IMR-90 (cell line): ENCODE results near the gene RGS14.
A peak's percentile ranks its signal among the peaks of the same experiment; 100 is the strongest.

Source experiments
- BHLHE40 ChIP-seq: fragments of 150-350 bp; IDR thresholded peaks from 2 replicates; pipeline ENCODE4 v1.6.1; 2016; ENCODE audit warnings: mild to moderate bottlenecking, low read depth, low read length
- CHD1 ChIP-seq: IDR thresholded peaks from 2 replicates; pipeline ENCODE4 v1.6.1; 2012; ENCODE audit warnings: low read depth, low read length, improper control_type of control experiment
- FOS ChIP-seq: fragments of 150-350 bp; IDR thresholded peaks from 2 replicates; pipeline ENCODE4 v1.6.1; 2016; ENCODE audit warnings: low read depth, low read length
- MAFK ChIP-seq: IDR thresholded peaks from 2 replicates; pipeline ENCODE4 v1.6.1; 2012; ENCODE audit warnings: low read depth, low read length, improper control_type of control experiment
- MAZ ChIP-seq: IDR thresholded peaks from 2 replicates; pipeline ENCODE4 v1.6.1; 2012; ENCODE audit warnings: low read depth, mild to moderate bottlenecking, low read length, improper control_type of control experiment, moderate library complexity, borderline replicate concordance
- POLR2A ChIP-seq: IDR thresholded peaks from 2 replicates; pipeline ENCODE4 v1.6.1; 2012; ENCODE audit warnings: mild to moderate bottlenecking, low read depth, low read length
- RAD21 ChIP-seq: IDR thresholded peaks from 2 replicates; pipeline ENCODE4 v1.6.1; 2012; ENCODE audit warnings: low read length, improper control_type of control experiment
- RCOR1 ChIP-seq: IDR thresholded peaks from 2 replicates; pipeline ENCODE4 v1.6.1; 2012; ENCODE audit warnings: mild to moderate bottlenecking, low read length, improper control_type of control experiment; ENCODE audit not compliant: insufficient replicate concordance
- RFX5 ChIP-seq: IDR thresholded peaks from 2 replicates; pipeline ENCODE4 v1.8.0; 2012; ENCODE audit warnings: low read depth, mild to moderate bottlenecking, low read length, moderate library complexity
- SMC3 ChIP-seq: fragments of 150-350 bp; IDR thresholded peaks from 2 replicates; pipeline ENCODE4 v1.6.1; 2016; ENCODE audit warnings: low read depth, mild to moderate bottlenecking, antibody characterized with exemption, low read length, moderate library complexity
- TF ChIP-seq, protein P1 (sequence below): conservative IDR thresholded peaks from 2 replicates; pipeline ENCODE4 v1.5.1; 2012; ENCODE audit warnings: mild to moderate bottlenecking, low read depth, low read length, improper control_type of control experiment
- TF ChIP-seq, protein P2 (sequence below): fragments of 150-350 bp; IDR thresholded peaks from 2 replicates; pipeline ENCODE4 v1.6.1; 2017; ENCODE audit warnings: mild to moderate bottlenecking, antibody characterized with exemption, low read length, low read depth

DNA sequence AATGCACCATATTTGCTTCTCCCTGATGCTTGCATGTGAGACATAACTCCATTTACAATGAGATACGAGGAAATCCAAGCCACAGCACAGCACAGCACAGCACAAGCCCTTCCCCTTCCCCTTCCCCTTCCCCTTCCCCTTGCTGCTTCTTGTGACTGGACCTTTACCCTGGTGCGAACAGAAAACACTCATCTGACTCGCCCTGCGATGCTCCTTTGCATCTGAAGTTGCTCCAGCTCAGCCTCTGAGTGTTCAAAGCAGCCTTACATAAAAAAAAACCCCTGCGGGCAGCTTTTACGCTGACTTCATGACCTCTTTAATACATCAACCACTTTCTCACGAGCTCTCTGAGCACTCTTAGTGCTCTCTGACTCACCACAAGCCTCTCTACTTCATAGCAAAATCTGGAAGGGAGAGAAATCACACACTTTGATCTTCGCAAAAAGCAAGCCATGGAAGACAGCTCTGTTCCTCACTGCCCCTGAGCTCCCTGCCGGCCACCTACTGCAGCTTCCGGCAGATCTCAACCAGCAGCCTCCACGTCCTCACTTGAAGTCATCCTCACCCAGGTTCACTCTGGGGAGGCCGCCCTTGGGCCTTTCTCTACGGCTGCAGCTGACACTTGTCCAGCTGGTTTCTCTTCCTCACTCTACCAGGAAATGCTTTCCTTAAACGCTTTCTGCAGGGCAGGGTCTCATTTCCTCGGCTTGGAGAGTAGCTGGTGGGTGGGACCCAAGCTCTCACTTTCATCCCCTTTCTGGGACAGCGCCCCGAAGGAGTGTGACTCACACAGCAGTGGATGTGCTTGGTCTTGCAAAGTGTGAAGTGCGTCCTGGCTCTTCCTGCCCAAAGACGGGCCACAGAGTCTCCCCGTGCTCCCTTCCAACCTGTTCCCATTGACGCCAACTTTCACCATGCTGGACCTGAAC lies 31.8 kb downstream of the RGS14 start:
- TF ChIP-seq, protein P1, sequence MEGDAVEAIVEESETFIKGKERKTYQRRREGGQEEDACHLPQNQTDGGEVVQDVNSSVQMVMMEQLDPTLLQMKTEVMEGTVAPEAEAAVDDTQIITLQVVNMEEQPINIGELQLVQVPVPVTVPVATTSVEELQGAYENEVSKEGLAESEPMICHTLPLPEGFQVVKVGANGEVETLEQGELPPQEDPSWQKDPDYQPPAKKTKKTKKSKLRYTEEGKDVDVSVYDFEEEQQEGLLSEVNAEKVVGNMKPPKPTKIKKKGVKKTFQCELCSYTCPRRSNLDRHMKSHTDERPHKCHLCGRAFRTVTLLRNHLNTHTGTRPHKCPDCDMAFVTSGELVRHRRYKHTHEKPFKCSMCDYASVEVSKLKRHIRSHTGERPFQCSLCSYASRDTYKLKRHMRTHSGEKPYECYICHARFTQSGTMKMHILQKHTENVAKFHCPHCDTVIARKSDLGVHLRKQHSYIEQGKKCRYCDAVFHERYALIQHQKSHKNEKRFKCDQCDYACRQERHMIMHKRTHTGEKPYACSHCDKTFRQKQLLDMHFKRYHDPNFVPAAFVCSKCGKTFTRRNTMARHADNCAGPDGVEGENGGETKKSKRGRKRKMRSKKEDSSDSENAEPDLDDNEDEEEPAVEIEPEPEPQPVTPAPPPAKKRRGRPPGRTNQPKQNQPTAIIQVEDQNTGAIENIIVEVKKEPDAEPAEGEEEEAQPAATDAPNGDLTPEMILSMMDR, result no peak
- TF ChIP-seq POLR2A, result no peak
- TF ChIP-seq SMC3, result no peak
- no peak for TF ChIP-seq MAZ
- TF ChIP-seq CHD1, result no peak
- peak; percentile 91 for TF ChIP-seq BHLHE40
- TF ChIP-seq FOS, result peak; percentile 75
- TF ChIP-seq RAD21, result no peak
- TF ChIP-seq RFX5, result no peak
- no peak for TF ChIP-seq RCOR1
- TF ChIP-seq, protein P2, sequence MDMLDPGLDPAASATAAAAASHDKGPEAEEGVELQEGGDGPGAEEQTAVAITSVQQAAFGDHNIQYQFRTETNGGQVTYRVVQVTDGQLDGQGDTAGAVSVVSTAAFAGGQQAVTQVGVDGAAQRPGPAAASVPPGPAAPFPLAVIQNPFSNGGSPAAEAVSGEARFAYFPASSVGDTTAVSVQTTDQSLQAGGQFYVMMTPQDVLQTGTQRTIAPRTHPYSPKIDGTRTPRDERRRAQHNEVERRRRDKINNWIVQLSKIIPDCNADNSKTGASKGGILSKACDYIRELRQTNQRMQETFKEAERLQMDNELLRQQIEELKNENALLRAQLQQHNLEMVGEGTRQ, result no peak
- TF ChIP-seq MAFK, result peak; percentile 36
